OCI-M2 (cell line): ENCODE measurements around the gene HDAC7.
"Not testable (repeated sequence)": the region's sequence is repeated elsewhere in the genome, so short reads cannot be mapped to it uniquely, and the experiment has no call there.

ENCODE experiments used
- DNase-seq: peaks from one replicate; lab custom pipeline; 2025; ENCODE audit not compliant: unreplicated experiment; lab: John Stamatoyannopoulos, UW

The HDAC7 gene

GRCh38 chr12:47815447-47815846, 4.3 kb downstream of the HDAC7 start:
- DNase-seq: not testable (repeated sequence)

GRCh38 chr12:47814539-47815170, 5.0 kb downstream of the HDAC7 start:
- DNase-seq: no peak

- DNase-seq: no peak
Measured at GRCh38 chr12:47813511-47814196, 6.0 kb downstream of the HDAC7 start.

DNA sequence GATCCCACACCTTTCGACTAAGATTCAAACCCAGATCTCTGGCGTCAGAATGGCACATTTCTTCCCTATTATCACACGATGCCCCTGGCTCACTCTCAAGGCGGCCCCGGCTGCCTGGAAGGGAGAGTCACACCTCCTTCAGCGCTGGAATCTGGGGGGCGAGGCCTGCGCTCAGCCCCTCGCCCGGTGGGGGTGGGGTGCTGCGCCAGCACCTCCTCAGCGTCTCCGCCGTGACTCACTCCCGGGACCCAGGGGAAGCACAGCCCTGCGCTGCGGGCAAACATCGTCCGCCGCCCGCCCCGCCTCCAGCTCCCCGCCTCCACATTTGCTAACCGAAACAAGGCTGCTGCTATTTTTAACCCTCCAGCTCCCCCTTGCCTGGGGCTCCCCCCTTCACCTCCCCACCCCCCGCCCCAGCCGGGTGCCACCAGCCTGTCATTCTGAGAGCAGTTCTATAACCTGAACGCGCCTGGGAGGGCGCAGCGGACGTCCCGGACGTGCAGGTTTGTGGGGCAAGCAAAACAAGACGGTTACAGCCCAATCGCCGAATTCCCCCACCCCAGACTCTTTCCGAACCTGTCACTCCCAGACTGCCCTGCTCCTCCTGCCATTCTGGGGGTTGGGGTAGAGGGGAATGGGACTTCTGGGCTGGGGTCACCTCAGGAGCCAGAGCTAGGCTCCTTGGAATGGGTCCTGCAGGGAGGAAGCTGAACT, 6.7 kb downstream of the HDAC7 start:
- DNase-seq: no peak

- no peak for DNase-seq
Measured at GRCh38 chr12:47811581-47812484, 7.9 kb downstream of the HDAC7 start.

GRCh38 chr12:47811072-47811396, 8.7 kb downstream of the HDAC7 start:
- no peak for DNase-seq

GRCh38 chr12:47809518-47809917, 10.2 kb downstream of the HDAC7 start:
- not testable (repeated sequence) for DNase-seq

GRCh38 chr12:47808574-47809365, 10.9 kb downstream of the HDAC7 start:
- no peak for DNase-seq

GRCh38 chr12:47808050-47808449, 11.7 kb downstream of the HDAC7 start:
- no peak for DNase-seq

GRCh38 chr12:47807338-47807737, 12.4 kb downstream of the HDAC7 start:
- DNase-seq: no peak

- DNase-seq: no peak
Measured at GRCh38 chr12:47805417-47805816, 14.3 kb downstream of the HDAC7 start.

- no peak for DNase-seq
Measured at GRCh38 chr12:47804171-47804570, 15.5 kb downstream of the HDAC7 start.

GRCh38 chr12:47803191-47803875, 16.4 kb downstream of the HDAC7 start:
- no peak for DNase-seq

- no peak for DNase-seq
Measured at GRCh38 chr12:47802312-47802711, 17.4 kb downstream of the HDAC7 start.

GRCh38 chr12:47801904-47802246, 17.8 kb downstream of the HDAC7 start:
- no peak for DNase-seq

DNA sequence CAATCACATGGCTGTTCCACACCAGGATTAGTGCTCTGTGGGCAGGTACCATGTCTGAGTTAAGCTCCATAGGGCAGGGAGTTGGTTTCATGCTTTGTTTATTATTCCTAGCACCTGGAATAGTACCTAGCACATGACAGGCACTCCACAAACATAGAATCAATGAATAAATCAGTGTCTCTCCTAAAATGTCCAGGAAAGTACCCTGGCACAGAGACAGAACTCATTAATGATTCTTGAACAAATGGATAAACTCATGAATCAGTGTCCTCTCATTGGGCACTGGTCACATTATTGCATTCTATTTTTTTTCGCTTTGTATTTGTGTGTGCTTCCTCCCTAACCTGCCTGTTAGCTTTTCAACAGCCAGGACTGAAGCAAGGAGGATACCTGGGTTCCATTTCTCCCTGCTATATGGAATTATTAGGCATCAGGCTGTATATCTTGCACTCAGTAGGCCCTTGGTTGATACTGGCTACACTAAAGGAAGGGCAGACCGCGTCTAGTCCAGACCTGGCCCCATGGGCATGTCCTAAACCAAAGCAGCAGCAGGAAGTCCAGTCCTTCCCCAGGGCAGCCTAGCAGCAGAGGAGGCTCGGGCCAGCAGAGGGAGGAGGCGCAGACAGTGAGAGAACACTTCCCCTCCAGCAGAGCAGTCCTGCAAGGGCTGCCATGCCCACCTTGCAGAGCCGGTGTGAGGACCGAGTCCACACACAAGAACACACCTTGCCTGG, 18.4 kb downstream of the HDAC7 start:
- no peak for DNase-seq

- DNase-seq: no peak
Measured at GRCh38 chr12:47800582-47800981, 19.1 kb downstream of the HDAC7 start.

GRCh38 chr12:47799357-47799955, 20.2 kb downstream of the HDAC7 start:
- no peak for DNase-seq

GRCh38 chr12:47798382-47798948, 21.2 kb downstream of the HDAC7 start:
- DNase-seq: no peak
